Vagina (tissue), 2 donors: ENCODE measurements around the gene MCHR2.

ENCODE experiments used
- CTCF ChIP-seq, 3 experiments: fragments of 450-650 bp in 2 of 3; fragments of 200-600 bp in 1 of 3; sonication (generic) in 1 of 3; IDR thresholded peaks; one replicate each; pipeline ENCODE4 v1.5.1; 2017 to 2019; ENCODE audit warnings: antibody characterized with exemption in 3 of 3, mild to moderate bottlenecking in 2 of 3, moderate library complexity in 2 of 3
- POLR2A ChIP-seq, 2 donors: fragments of 450-650 bp; IDR thresholded peaks; one replicate each; pipeline ENCODE4 v1.6.1; 2017; ENCODE audit warnings: antibody characterized with exemption in 2 of 2, mild to moderate bottlenecking in 2 of 2, moderate library complexity in 2 of 2

GRCh38 chr6:99940582-99940981 lies 53.4 kb downstream of the MCHR2 start:
- no peak for TF ChIP-seq CTCF (IDR thresholded peaks at IDR 0.05)
- TF ChIP-seq POLR2A (IDR thresholded peaks at IDR 0.05), result no peak
